Measurements from ENCODE around the gene GJA1.

DNA sequence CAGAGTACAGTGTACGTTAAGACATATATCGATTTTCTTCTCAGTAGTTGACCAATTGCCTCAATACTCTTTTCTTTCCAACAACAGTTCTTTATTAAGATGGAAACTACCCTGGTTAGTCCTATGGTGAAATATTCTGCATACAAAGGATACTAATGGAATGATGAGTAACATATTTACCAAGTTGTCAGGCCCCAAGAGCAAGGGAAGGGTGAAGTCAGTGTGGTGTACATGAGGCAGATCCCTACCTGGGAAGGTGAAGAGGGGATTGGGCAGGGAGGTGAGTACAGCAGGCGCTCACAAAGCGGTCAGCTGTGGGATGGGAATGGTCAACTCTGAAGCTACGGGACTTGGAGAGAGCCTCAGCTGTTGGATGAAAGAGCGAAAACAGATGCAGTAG, 29.7 kb downstream of the GJA1 start:
- TF ChIP-seq CTCF (conservative IDR thresholded peaks at IDR 0.05; ENCODE audit: low read depth, low read length) = no peak
- no peak for TF ChIP-seq EZH2 (IDR thresholded peaks at IDR 0.05; ENCODE audit: low read length, unreplicated experiment)

Measured in PC-3 (cell line).